NB4 (cell line): ENCODE results near the gene CLIP4.

ENCODE experiments used
- DNase-seq: peaks from one replicate; pipeline ENCODE4 v3.0.0; 2010; ENCODE audit warnings: low read depth
- H3K4me3 ChIP-seq: one replicate; pipeline ENCODE4 v1.5.1; 2011; ENCODE audit warnings: mild to moderate bottlenecking, low read depth, low read length, moderate library complexity
- MYC ChIP-seq: IDR thresholded peaks from 2 replicates; pipeline ENCODE4 v1.6.1; 2011; ENCODE audit warnings: low read depth, low read length
- POLR2A ChIP-seq: IDR thresholded peaks from 2 replicates; pipeline ENCODE4 v1.6.1; 2011; ENCODE audit warnings: mild to moderate bottlenecking; ENCODE audit not compliant: insufficient read length; ENCODE audit errors: extremely low read depth
- TF ChIP-seq, protein P1 (sequence below): IDR thresholded peaks from one replicate; pipeline ENCODE4 v1.5.1; 2012; ENCODE audit warnings: low read depth, low read length
- TF ChIP-seq, protein P2 (sequence below): IDR thresholded peaks from 2 replicates; pipeline ENCODE4 v1.6.1; 2011; ENCODE audit warnings: low read depth, low read length

The CLIP4 gene

DNA sequence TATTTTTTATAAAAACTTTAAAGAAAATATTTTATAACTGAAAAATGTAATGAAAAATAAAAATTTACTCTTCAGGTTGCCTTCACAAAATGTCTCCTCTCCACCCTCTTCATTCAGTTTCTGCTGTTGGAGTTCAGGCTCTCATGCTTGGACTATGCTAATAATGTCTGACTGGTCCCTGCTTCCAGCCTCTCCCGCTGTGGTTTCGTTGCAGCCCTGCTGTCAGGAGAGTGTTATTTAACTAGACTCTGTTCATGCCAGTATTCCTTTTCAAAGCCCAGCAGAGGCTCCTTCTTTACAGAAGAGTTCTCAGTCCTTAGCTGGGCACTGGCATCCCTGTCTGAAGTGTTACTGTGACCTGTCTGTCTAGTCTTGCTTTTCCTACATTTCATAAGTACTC, 40.4 kb downstream of the CLIP4 start:
- TF ChIP-seq, protein P1, sequence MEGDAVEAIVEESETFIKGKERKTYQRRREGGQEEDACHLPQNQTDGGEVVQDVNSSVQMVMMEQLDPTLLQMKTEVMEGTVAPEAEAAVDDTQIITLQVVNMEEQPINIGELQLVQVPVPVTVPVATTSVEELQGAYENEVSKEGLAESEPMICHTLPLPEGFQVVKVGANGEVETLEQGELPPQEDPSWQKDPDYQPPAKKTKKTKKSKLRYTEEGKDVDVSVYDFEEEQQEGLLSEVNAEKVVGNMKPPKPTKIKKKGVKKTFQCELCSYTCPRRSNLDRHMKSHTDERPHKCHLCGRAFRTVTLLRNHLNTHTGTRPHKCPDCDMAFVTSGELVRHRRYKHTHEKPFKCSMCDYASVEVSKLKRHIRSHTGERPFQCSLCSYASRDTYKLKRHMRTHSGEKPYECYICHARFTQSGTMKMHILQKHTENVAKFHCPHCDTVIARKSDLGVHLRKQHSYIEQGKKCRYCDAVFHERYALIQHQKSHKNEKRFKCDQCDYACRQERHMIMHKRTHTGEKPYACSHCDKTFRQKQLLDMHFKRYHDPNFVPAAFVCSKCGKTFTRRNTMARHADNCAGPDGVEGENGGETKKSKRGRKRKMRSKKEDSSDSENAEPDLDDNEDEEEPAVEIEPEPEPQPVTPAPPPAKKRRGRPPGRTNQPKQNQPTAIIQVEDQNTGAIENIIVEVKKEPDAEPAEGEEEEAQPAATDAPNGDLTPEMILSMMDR, result no peak
- TF ChIP-seq, protein P2, sequence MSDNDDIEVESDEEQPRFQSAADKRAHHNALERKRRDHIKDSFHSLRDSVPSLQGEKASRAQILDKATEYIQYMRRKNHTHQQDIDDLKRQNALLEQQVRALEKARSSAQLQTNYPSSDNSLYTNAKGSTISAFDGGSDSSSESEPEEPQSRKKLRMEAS, result no peak
- no peak for TF ChIP-seq MYC
- no peak for TF ChIP-seq POLR2A
- DNase-seq, result no peak
- H3K4me3 ChIP-seq, result no peak overlapping the region

DNA sequence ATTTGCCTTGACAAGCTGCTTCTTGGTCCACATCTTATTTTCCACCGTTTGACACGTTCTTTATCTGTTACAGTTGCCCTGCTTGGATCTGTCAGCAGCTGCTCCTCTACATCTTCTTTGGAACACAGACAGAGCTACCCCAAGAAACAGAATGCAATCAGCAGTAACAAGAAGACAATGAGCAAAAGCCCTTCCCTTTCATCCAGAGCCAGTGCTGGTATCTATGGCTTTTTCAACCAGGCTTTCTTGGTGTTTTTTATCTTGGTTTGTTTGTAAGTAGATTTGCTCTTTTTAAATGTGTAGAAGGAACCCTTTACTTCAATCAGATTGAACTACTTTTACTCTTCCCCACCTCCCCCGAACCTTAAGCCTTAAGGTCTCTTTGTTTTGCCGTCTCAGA, 41.9 kb downstream of the CLIP4 start:
- TF ChIP-seq, protein P2, result no peak
- TF ChIP-seq POLR2A, result no peak
- no peak for TF ChIP-seq MYC
- TF ChIP-seq, protein P1, result no peak
- H3K4me3 ChIP-seq, result no peak overlapping the region
- no peak for DNase-seq

DNA sequence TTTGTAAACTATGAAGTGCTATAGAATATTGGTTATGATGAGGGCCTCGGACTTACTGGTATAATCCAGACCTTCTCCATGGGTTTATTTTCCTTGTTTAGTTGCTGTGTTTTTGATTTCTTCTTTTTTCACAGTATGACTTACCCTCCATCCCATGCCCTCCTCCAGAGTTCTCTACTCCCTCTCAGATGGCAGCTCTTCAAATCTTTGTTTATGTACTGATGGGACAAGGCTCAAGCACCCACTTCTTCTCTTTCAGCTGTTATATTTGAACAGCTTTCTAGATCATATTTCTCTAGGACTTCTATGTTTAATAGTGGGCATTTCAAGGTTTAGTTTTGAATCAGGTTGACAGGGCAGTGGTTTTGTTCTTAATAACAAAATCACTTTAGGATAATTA, 43.9 kb downstream of the CLIP4 start:
- no peak overlapping the region for H3K4me3 ChIP-seq
- DNase-seq, result no peak
- TF ChIP-seq, protein P1, result no peak
- TF ChIP-seq MYC, result no peak
- TF ChIP-seq POLR2A, result no peak
- TF ChIP-seq, protein P2, result no peak

DNA sequence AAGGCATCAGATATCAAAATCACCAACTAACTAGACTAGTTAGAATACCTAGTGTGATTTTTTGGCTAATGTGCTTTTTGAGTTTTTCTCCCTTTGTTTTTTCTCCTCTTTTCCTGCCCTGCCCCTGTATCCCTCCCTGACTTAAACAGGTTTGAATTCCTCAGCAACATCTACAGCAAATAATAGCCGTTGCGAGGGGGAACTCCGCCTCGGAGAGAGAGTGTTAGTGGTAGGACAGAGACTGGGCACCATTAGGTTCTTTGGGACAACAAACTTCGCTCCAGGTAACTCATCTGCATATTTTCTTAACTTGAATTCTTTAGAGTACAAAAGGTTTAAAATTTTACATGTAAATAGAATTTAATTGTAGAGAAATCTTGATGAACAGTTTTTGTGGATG, 45.0 kb downstream of the CLIP4 start:
- H3K4me3 ChIP-seq, result no peak overlapping the region
- DNase-seq, result no peak
- TF ChIP-seq, protein P1, result no peak
- TF ChIP-seq MYC, result no peak
- TF ChIP-seq, protein P2, result no peak
- TF ChIP-seq POLR2A, result no peak

DNA sequence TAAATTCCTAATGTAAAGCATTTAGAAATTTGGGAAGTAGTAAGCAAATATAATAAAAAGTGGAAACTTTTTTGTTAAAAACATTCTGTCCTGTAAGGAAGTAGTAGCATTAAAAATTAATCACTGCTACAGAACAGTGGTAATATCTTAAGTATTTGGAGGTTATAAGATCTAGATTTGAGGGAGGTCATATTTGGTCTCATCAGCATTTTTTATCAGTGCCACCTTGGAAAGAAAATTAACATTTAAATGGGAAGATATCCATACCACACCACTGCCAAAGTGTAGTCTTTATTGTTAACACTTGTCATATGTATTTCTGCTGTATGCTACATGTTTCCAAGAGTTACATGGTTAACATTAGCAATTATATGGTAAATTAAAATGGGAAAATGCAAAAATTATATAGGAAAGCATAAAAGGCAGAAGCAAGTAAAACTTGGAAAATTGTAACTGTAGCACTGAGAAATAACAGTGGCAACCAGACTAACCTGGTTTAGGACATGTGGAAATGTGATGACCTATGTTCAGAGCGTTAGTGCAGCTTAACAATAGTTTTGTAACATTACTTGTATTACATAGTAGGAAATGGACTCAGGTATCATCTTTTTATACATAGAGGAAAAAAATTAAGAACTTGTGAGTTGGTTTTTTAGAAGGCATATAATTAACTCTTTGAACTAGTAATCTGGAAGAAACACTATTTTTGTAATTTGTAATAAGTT, 47.2 kb downstream of the CLIP4 start:
- no peak overlapping the region for H3K4me3 ChIP-seq
- no peak for DNase-seq
- TF ChIP-seq, protein P2, result no peak
- TF ChIP-seq, protein P1, result no peak
- TF ChIP-seq MYC, result no peak
- TF ChIP-seq POLR2A, result no peak
